Nephron (organoid): ENCODE results near the gene CBX6.

Source experiments
- H3K27ac Mint-ChIP-seq, 3 experiments: 2 replicates each; pipeline ENCODE4 v1.8.0; 2020; ENCODE audit warnings: mixed read lengths in 3 of 3, mild to moderate bottlenecking in 2 of 3, moderate library complexity in 1 of 3
- H3K27me3 Mint-ChIP-seq: 2 replicates; pipeline ENCODE4 v1.8.0; 2021; ENCODE audit warnings: low read depth, mild to moderate bottlenecking, moderate library complexity, mixed read lengths
- H3K36me3 Mint-ChIP-seq: 2 replicates; pipeline ENCODE4 v1.8.0; 2020; ENCODE audit warnings: low read depth, mixed read lengths
- H3K4me1 Mint-ChIP-seq: 2 replicates; pipeline ENCODE4 v1.8.0; 2020; ENCODE audit warnings: mixed read lengths
- H3K4me3 Mint-ChIP-seq, 3 experiments: 2 replicates each; pipeline ENCODE4 v1.8.0; 2020; ENCODE audit warnings: mild to moderate bottlenecking in 3 of 3, mixed read lengths in 3 of 3, moderate library complexity in 2 of 3
- H3K9me3 Mint-ChIP-seq: 2 replicates; pipeline ENCODE4 v1.8.0; 2020; ENCODE audit warnings: mixed read lengths
- CTCF ChIP-seq, 3 experiments: fragments of 200-600 bp; sonication (generic); IDR thresholded peaks; one replicate each; pipeline ENCODE4 v1.5.0; 2021; ENCODE audit warnings: antibody characterized with exemption in 3 of 3; ENCODE audit not compliant: unreplicated experiment in 3 of 3

Gene CBX6

GRCh38 chr22:38819387-38819940, 52.6 kb downstream of the CBX6 start:
- TF ChIP-seq CTCF (IDR thresholded peaks at IDR 0.05; ENCODE audit: unreplicated experiment in 3 of 3): no peak
- Mint-ChIP-seq H3K27me3 (peaks cover 25% of the 10 kb centered on the region), H3K9me3 (no peaks in the 10 kb centered on the region), H3K4me3 (no peak overlapping the region), H3K4me1 (no peaks in the 10 kb centered on the region), H3K36me3 (no peaks in the 10 kb centered on the region), H3K27ac (no peak overlapping the region)

GRCh38 chr22:38817196-38817595, 54.8 kb downstream of the CBX6 start:
- H3K9me3 Mint-ChIP-seq: no peaks in the 10 kb centered on the region
- H3K4me1 Mint-ChIP-seq: no peaks in the 10 kb centered on the region
- no peak overlapping the region for H3K27ac Mint-ChIP-seq
- peaks cover 27% of the 10 kb centered on the region for H3K27me3 Mint-ChIP-seq
- no peak overlapping the region for H3K4me3 Mint-ChIP-seq
- no peaks in the 10 kb centered on the region for H3K36me3 Mint-ChIP-seq
- TF ChIP-seq CTCF (IDR thresholded peaks at IDR 0.05; ENCODE audit: unreplicated experiment in 3 of 3): no peak

- no peak for TF ChIP-seq CTCF (IDR thresholded peaks at IDR 0.05; ENCODE audit: unreplicated experiment in 3 of 3)
- H3K36me3 Mint-ChIP-seq: no peaks in the 10 kb centered on the region
- H3K4me3 Mint-ChIP-seq: no peak overlapping the region
- H3K9me3 Mint-ChIP-seq: peaks cover 4% of the 10 kb centered on the region
- no peaks in the 10 kb centered on the region for H3K4me1 Mint-ChIP-seq
- peaks cover 31% of the 10 kb centered on the region for H3K27me3 Mint-ChIP-seq
- no peak overlapping the region for H3K27ac Mint-ChIP-seq
Measured at GRCh38 chr22:38815842-38816241, 56.2 kb downstream of the CBX6 start.
